Neuron (in vitro differentiated cells): ENCODE data around the gene WNT8B.

Experiments used
- H2AFZ ChIP-seq: one replicate; pipeline ENCODE4 v1.6.1; 2013; ENCODE audit warnings: low read depth, mild to moderate bottlenecking, inconsistent platforms, low read length, moderate library complexity
- H3K27me3 ChIP-seq: one replicate; pipeline ENCODE4 v1.6.1; 2013; ENCODE audit warnings: low read length; ENCODE audit not compliant: insufficient read depth
- H3K36me3 ChIP-seq: one replicate; pipeline ENCODE4 v1.6.1; 2013; ENCODE audit warnings: low read length; ENCODE audit not compliant: insufficient read depth
- H3K4me1 ChIP-seq: one replicate; pipeline ENCODE4 v1.6.1; 2013; ENCODE audit warnings: low read length; ENCODE audit not compliant: insufficient read depth
- H3K4me3 ChIP-seq: 2 replicates; pipeline ENCODE4 v1.5.1; 2013; ENCODE audit warnings: mild to moderate bottlenecking, low read length, moderate library complexity
- H3K9me3 ChIP-seq: one replicate; pipeline ENCODE4 v1.6.1; 2013; ENCODE audit warnings: low read length

WNT8B gene

GRCh38 chr10:100510533-100511308 is 47.9 kb downstream of the WNT8B start:
- no peaks in the 10 kb centered on the region for H3K27me3 ChIP-seq
- H3K9me3 ChIP-seq: no peaks in the 10 kb centered on the region
- H3K4me3 ChIP-seq: no peak overlapping the region
- peaks cover 7% of the 10 kb centered on the region for H3K4me1 ChIP-seq
- H3K36me3 ChIP-seq: peaks cover 6% of the 10 kb centered on the region
- H2AFZ ChIP-seq: no peak overlapping the region

GRCh38 chr10:100515612-100516011 is 52.8 kb downstream of the WNT8B start:
- Histone ChIP-seq H3K36me3 (no peaks in the 10 kb centered on the region), H3K4me3 (no peak overlapping the region), H3K4me1 (no peaks in the 10 kb centered on the region), H3K9me3 (no peaks in the 10 kb centered on the region), H3K27me3 (no peaks in the 10 kb centered on the region), H2AFZ (no peak overlapping the region)

GRCh38 chr10:100516847-100517246 is 54.0 kb downstream of the WNT8B start:
- Histone ChIP-seq H2AFZ (no peak overlapping the region), H3K36me3 (no peaks in the 10 kb centered on the region), H3K4me1 (no peaks in the 10 kb centered on the region), H3K9me3 (no peaks in the 10 kb centered on the region), H3K4me3 (no peak overlapping the region), H3K27me3 (no peaks in the 10 kb centered on the region)

GRCh38 chr10:100518761-100519241 is 56.0 kb downstream of the WNT8B start:
- Histone ChIP-seq H3K4me3 (peak overlapping the region; percentile 41), H3K4me1 (no peaks in the 10 kb centered on the region), H3K36me3 (peaks cover 6% of the 10 kb centered on the region), H2AFZ (no peak overlapping the region), H3K27me3 (no peaks in the 10 kb centered on the region), H3K9me3 (no peaks in the 10 kb centered on the region)

- peak within 1 kb of the TSS; percentile 41 for H3K4me3 ChIP-seq
- H2AFZ ChIP-seq: peak within 1 kb of the TSS; percentile 1
- peaks cover 13% of the 10 kb centered on the region for H3K36me3 ChIP-seq
- no peaks in the 10 kb centered on the region for H3K27me3 ChIP-seq
- H3K9me3 ChIP-seq: no peaks in the 10 kb centered on the region
- no peaks in the 10 kb centered on the region for H3K4me1 ChIP-seq
Observed at GRCh38 chr10:100519311-100520051, 56.7 kb downstream of the WNT8B start, which contains the start of gene SEC31B. Gene SEC31B (minus strand): TSS chr10:100519861. CDS start chr10:100516952, 2,909 bp downstream.

GRCh38 chr10:100520811-100521210 is 58.0 kb downstream of the WNT8B start:
- H3K4me1 ChIP-seq: no peaks in the 10 kb centered on the region
- peaks cover 25% of the 10 kb centered on the region for H3K36me3 ChIP-seq

GRCh38 chr10:100522107-100522801 is 59.4 kb downstream of the WNT8B start:
- Histone ChIP-seq H3K27me3 (no peaks in the 10 kb centered on the region), H3K9me3 (no peaks in the 10 kb centered on the region), H2AFZ (no peak overlapping the region), H3K4me1 (no peaks in the 10 kb centered on the region), H3K4me3 (no peak overlapping the region), H3K36me3 (peaks cover 37% of the 10 kb centered on the region)

More at GRCh38 chr10:100520811-100521210, 58.0 kb downstream of the WNT8B start:
- Histone ChIP-seq H3K27me3 (no peaks in the 10 kb centered on the region), H2AFZ (no peak overlapping the region), H3K4me3 (no peak overlapping the region), H3K9me3 (no peaks in the 10 kb centered on the region)

GRCh38 chr10:100522945-100523344 is 60.1 kb downstream of the WNT8B start:
- H3K4me1 ChIP-seq: no peaks in the 10 kb centered on the region
- peaks cover 37% of the 10 kb centered on the region for H3K36me3 ChIP-seq
- no peak overlapping the region for H2AFZ ChIP-seq
- H3K9me3 ChIP-seq: no peaks in the 10 kb centered on the region
- no peaks in the 10 kb centered on the region for H3K27me3 ChIP-seq
- no peak overlapping the region for H3K4me3 ChIP-seq

- Histone ChIP-seq H3K36me3 (peaks cover 37% of the 10 kb centered on the region), H3K27me3 (no peaks in the 10 kb centered on the region), H3K9me3 (no peaks in the 10 kb centered on the region)
Observed at GRCh38 chr10:100524206-100524605, 61.4 kb downstream of the WNT8B start.

GRCh38 chr10:100524638-100525037 is 61.8 kb downstream of the WNT8B start:
- no peaks in the 10 kb centered on the region for H3K9me3 ChIP-seq
- H3K4me1 ChIP-seq: peaks cover 12% of the 10 kb centered on the region
- H3K36me3 ChIP-seq: peaks cover 37% of the 10 kb centered on the region
- no peak overlapping the region for H3K4me3 ChIP-seq
- no peak overlapping the region for H2AFZ ChIP-seq
- no peaks in the 10 kb centered on the region for H3K27me3 ChIP-seq

More at GRCh38 chr10:100524206-100524605, 61.4 kb downstream of the WNT8B start:
- Histone ChIP-seq H3K4me3 (no peak overlapping the region), H3K4me1 (peaks cover 11% of the 10 kb centered on the region), H2AFZ (no peak overlapping the region)

GRCh38 chr10:100528123-100528886 is 65.5 kb downstream of the WNT8B start:
- H3K4me3 ChIP-seq: peak overlapping the region; percentile 85
- no peak overlapping the region for H2AFZ ChIP-seq
- H3K36me3 ChIP-seq: peaks cover 36% of the 10 kb centered on the region
- no peaks in the 10 kb centered on the region for H3K9me3 ChIP-seq
- no peaks in the 10 kb centered on the region for H3K27me3 ChIP-seq
- peaks cover 15% of the 10 kb centered on the region for H3K4me1 ChIP-seq

GRCh38 chr10:100528921-100529474 is 66.2 kb downstream of the WNT8B start:
- Histone ChIP-seq H3K4me1 (peaks cover 15% of the 10 kb centered on the region), H3K27me3 (no peaks in the 10 kb centered on the region), H3K4me3 (peak overlapping the region; percentile 85), H3K9me3 (no peaks in the 10 kb centered on the region), H2AFZ (peak overlapping the region; percentile 85), H3K36me3 (peaks cover 30% of the 10 kb centered on the region)
